ENCODE data around the gene CARD19. TPM values are rescaled to one million over a fixed set of nuclear protein-coding genes. Genes with fewer than 3 reads are reported as not detected.

Gene CARD19
- total RNA-seq, 4 donors from 2014 or later: 54.0 to 83.6 (median 78.1) TPM

DNA sequence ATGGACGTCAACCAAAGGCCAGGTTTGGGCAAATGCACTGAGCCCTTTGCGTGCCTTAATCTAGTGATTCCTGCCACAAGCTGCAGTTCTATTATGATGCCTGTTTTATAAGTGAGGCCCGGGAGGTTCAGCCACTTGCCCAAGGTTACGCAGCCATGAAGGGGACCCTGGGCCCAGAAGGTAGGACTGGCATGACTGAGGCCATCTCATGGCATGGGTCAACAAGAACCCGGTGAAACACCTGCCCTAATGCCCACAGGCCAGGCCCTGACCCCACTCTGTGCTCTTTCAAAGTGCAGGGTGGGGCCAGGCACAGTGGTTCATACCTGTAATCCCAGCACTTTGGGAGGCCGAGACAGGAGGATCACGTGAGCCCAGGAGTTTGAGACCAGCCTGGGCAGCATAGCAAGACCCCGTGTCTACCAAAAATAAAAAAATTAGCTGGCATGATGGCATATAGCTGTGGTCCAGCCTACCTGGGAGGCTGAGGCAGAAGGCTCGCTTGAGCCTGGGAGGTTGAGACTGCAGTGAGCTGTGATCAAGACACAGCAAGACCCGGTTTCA lies 29.4 kb downstream of the CARD19 start:
- peaks cover 47 to 69% (median 60%) of the 10 kb centered on the region in 4 donors for H3K4me1 ChIP-seq
- H3K27ac ChIP-seq (replicated peaks in 1 of 4): peak overlapping the region in 3 of 4 donors; percentile 98 to 99 (median 99)
- no peaks in the 10 kb centered on the region for H3K9me3 ChIP-seq
- H3K4me3 ChIP-seq: no peak overlapping the region
- H3K36me3 ChIP-seq: peaks cover 13 to 59% (median 56%) of the 10 kb centered on the region in 4 donors
- no peaks in the 10 kb centered on the region for H3K27me3 ChIP-seq
- whole genome bisulfite sequencing: 96% methylated on average over 9 of the region's 10 CpGs
- TF ChIP-seq, protein P1, sequence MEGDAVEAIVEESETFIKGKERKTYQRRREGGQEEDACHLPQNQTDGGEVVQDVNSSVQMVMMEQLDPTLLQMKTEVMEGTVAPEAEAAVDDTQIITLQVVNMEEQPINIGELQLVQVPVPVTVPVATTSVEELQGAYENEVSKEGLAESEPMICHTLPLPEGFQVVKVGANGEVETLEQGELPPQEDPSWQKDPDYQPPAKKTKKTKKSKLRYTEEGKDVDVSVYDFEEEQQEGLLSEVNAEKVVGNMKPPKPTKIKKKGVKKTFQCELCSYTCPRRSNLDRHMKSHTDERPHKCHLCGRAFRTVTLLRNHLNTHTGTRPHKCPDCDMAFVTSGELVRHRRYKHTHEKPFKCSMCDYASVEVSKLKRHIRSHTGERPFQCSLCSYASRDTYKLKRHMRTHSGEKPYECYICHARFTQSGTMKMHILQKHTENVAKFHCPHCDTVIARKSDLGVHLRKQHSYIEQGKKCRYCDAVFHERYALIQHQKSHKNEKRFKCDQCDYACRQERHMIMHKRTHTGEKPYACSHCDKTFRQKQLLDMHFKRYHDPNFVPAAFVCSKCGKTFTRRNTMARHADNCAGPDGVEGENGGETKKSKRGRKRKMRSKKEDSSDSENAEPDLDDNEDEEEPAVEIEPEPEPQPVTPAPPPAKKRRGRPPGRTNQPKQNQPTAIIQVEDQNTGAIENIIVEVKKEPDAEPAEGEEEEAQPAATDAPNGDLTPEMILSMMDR (IDR thresholded peaks at IDR 0.05): no peak
- no peak for TF ChIP-seq POLR2AphosphoS5 (IDR thresholded peaks at IDR 0.05)
- no peak for DNase-seq (ENCODE audit: extremely low spot score)
- intact Hi-C loops (cut with DNase I): no loop called here

- 81% methylated on average over 4 of the region's 23 CpGs for WGBS
- H3K4me1 ChIP-seq: peaks cover 52 to 69% (median 60%) of the 10 kb centered on the region in 4 donors
- peaks cover 13 to 53% (median 51%) of the 10 kb centered on the region in 4 donors for H3K36me3 ChIP-seq
- intact Hi-C loops (cut with DNase I): no loop called here
- H3K4me3 ChIP-seq: peak overlapping the region in 3 of 4 donors; percentile 1 to 22 (median 17)
- H3K27ac ChIP-seq (replicated peaks in 1 of 4): peak overlapping the region; percentile 98 to 99 (median 99)
- TF ChIP-seq POLR2A (IDR thresholded peaks at IDR 0.05; ENCODE audit: low read depth) (peak; percentile 33), EP300 (IDR thresholded peaks at IDR 0.05) (no peak), POLR2AphosphoS5 (IDR thresholded peaks at IDR 0.05) (no peak)
- H3K27me3 ChIP-seq: no peaks in the 10 kb centered on the region
- no peak for DNase-seq (ENCODE audit: extremely low spot score)
- no peaks in the 10 kb centered on the region for H3K9me3 ChIP-seq
Observed at GRCh38 chr9:93126151-93126781, 30.2 kb downstream of the CARD19 start.

DNA sequence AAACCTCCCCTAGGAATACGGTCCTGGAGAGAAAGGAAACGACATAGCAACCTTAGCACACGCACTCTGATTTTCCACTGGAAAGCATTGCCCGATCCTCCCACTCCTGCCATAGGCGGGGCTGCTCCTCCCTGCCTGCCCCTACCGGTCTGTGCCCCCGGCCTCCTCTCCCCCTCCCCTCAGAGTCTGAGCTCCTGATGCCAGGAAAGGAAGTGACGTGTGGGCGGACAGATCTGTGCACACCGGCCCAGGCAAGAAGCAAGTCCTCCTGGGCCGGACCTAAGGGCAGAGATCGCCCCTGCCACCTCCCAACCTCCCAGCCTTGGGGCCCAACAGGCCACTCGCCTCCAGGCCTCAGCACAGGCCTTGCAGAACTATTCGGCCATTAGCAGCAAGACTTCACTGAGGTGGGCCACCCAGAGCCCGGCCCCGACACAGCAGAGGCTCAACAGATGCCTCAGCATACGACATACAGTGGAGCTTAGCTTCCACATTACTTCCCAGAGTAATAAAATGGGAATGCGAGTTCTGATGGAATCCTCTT lies 30.9 kb downstream of the CARD19 start:
- intact Hi-C loops (cut with DNase I): no loop called here
- TF ChIP-seq POLR2AphosphoS5 (IDR thresholded peaks at IDR 0.05): peak; percentile 43 to 60
- TF ChIP-seq EP300 (IDR thresholded peaks at IDR 0.05): no peak
- peak overlapping the region in 3 of 4 donors; percentile 13 to 22 (median 17) for H3K4me3 ChIP-seq
- no peaks in the 10 kb centered on the region for H3K27me3 ChIP-seq
- H3K4me1 ChIP-seq: peaks cover 59 to 69% (median 65%) of the 10 kb centered on the region in 4 donors
- peaks cover 9 to 47% (median 45%) of the 10 kb centered on the region in 4 donors for H3K36me3 ChIP-seq
- no peaks in the 10 kb centered on the region for H3K9me3 ChIP-seq
- 22% methylated on average over 14 of the region's 18 CpGs for WGBS
- peak overlapping the region; percentile 98 to 99 (median 99) for H3K27ac ChIP-seq (replicated peaks in 1 of 4)
- no peak for DNase-seq (ENCODE audit: extremely low spot score)

- intact Hi-C loops (cut with DNase I): no loop called here
- H3K36me3 ChIP-seq: peaks cover 8 to 41% (median 40%) of the 10 kb centered on the region in 4 donors
- DNase-seq (ENCODE audit: extremely low spot score): no peak
- H3K27ac ChIP-seq (replicated peaks in 1 of 4): peak overlapping the region; percentile 98 to 99 (median 99)
- peaks cover 64 to 73% (median 71%) of the 10 kb centered on the region in 4 donors for H3K4me1 ChIP-seq
- H3K27me3 ChIP-seq: no peaks in the 10 kb centered on the region
- 86% methylated on average over 1 of the region's 8 CpGs for WGBS
- TF ChIP-seq POLR2AphosphoS5 (IDR thresholded peaks at IDR 0.05) (no peak), POLR2A (IDR thresholded peaks at IDR 0.05; ENCODE audit: low read depth) (no peak), EP300 (IDR thresholded peaks at IDR 0.05) (no peak)
- TF ChIP-seq, protein P1 (IDR thresholded peaks at IDR 0.05): no peak
- no peaks in the 10 kb centered on the region for H3K9me3 ChIP-seq
- peak overlapping the region in 1 of 4 donors; percentile 22 for H3K4me3 ChIP-seq
Observed at GRCh38 chr9:93127395-93127911, 31.4 kb downstream of the CARD19 start.

DNA sequence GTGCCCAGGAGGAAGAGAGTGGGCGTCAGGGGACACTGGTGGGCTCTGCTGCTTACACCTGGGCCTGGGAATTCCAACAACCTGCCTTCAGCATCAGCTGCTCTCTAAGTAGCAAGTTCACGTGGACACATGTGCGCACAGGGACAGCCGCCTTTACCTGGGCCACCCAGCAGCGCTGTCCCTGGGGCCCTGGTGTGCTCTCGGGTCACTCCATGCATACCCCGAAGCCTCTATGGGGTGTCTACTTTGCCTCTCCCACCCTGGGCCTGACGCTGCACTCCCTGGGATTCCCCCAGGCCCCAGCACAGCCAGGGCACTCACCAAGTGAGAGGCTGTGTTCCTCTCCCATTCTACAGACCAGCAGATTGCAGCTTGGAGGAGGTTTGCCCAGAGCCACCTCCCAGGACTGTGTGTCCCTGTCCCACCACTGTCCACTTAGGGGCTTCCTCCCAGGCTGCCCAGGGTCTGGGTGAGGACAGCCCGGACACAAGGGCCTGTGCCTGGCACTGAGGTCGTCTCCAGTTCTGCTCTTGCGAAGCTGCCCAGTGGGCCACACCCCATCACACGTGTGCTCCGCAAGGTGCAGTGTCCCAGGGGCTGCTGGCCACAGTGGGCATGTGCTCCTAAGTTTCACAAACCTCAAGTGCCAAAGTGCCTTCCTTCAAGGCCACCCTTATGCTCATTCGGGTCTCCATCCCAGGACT lies 32.1 kb downstream of the CARD19 start:
- Histone ChIP-seq H3K4me1 (peaks cover 71 to 80% (median 78%) of the 10 kb centered on the region in 4 donors), H3K4me3 (no peak overlapping the region), H3K27ac (replicated peaks in 1 of 4) (peak overlapping the region; percentile 98 to 99 (median 99)), H3K36me3 (peaks cover 8 to 35% (median 33%) of the 10 kb centered on the region in 4 donors), H3K27me3 (no peaks in the 10 kb centered on the region), H3K9me3 (no peaks in the 10 kb centered on the region)
- DNase-seq (ENCODE audit: extremely low spot score): no peak
- TF ChIP-seq POLR2AphosphoS5 (IDR thresholded peaks at IDR 0.05) (no peak), POLR2A (IDR thresholded peaks at IDR 0.05; ENCODE audit: low read depth) (no peak), EP300 (IDR thresholded peaks at IDR 0.05) (no peak)
- TF ChIP-seq, protein P1 (IDR thresholded peaks at IDR 0.05): no peak
- 82% methylated on average over 9 of the region's 14 CpGs for WGBS
- intact Hi-C loops (cut with DNase I): no loop called here

Measured in esophagus muscularis mucosa (tissue), 4 donors.